ENCODE measurements around the gene CATSPERZ. TPM values are rescaled to one million over a fixed set of nuclear protein-coding genes. Genes with fewer than 3 reads are reported as not detected.

Gene CATSPERZ
- total RNA-seq, 1 donor from 2014 or later = 0.29 TPM

DNA sequence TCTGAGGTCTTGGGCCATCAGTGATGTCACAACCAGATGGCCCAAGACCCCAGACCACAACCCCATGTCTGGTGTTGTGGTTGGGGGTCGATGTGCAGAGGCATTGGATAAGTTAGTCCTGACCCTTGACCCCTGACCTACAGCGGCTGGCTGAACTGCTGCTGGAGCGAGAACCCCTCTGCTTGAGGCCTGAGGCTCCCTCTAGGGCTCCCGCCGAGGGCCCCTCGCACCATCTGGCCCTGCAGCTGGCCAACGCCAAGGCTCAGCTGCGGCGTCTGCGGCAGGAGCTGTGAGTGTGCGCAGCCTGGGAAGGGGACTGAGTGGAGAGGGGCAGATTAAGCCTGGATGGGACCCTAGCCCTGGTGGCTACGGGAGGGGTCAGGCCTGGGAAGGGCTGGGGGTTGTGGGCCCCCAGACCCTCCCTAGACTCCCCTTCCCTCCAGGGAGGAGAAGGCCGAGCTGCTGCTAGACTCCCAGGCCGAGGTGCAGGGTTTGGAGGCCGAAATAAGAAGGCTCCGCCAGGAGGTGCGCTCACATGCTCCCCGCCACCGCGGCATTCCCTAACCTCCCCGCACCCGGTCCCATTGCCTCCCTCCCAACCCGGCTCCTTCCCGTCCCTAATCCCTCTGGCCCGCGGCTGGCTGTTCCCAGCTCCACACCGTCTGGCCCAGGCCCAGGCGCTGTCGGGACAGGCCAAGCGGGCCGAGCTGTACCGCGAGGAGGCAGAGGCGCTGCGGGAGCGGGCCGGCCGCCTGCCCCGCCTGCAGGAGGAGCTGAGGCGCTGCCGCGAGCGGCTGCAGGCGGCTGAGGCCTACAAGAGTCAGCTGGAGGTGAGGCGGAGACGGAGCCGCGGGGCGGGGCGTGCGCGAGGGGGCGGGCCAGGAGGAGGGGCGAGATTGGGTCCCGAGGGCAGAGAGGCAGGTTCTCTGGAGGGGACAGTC lies 42.0 kb downstream of the CATSPERZ start:
- peak; percentile 89 for DNase-seq (ENCODE audit: low spot score)

DNA sequence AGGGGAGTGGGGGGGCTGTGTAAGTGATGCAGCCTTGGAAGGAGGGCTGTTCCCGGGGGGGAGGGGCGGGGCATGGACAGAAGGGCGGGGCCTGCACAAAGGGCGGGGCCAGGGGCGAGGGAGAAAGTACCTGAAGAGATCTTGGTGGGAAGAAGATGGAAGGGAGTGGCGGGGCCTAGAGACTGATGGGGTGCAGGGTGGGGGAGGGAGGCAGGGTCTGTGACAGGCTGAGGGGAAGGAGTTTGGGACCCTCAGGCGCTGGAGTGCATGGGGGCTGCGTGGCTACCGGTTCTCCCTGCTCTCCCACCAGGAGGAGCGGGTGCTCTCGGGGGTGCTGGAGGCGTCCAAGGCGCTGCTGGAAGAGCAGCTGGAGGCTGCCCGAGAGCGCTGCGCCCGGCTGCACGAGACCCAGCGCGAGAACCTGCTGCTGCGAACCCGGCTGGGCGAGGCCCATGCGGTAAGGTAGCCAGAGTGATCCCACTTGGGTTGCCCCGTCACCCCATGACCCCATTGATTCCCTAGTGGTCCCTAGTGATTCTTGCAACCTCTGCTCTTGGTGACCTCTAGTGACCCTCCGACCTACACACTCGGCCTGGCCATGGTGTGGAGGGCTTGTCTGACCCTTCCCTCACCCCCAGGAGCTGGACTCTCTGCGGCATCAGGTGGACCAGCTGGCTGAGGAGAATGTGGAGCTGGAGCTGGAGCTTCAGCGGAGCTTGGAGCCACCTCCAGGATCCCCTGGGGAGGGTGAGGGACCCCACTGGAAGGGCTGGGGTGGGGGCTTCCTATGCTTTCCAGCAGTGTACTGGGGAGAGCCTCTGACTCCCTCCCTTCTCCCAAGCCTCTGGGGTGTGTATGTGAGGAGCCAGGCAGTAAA lies 42.9 kb downstream of the CATSPERZ start:
- DNase-seq (ENCODE audit: low spot score) = no peak

DNA sequence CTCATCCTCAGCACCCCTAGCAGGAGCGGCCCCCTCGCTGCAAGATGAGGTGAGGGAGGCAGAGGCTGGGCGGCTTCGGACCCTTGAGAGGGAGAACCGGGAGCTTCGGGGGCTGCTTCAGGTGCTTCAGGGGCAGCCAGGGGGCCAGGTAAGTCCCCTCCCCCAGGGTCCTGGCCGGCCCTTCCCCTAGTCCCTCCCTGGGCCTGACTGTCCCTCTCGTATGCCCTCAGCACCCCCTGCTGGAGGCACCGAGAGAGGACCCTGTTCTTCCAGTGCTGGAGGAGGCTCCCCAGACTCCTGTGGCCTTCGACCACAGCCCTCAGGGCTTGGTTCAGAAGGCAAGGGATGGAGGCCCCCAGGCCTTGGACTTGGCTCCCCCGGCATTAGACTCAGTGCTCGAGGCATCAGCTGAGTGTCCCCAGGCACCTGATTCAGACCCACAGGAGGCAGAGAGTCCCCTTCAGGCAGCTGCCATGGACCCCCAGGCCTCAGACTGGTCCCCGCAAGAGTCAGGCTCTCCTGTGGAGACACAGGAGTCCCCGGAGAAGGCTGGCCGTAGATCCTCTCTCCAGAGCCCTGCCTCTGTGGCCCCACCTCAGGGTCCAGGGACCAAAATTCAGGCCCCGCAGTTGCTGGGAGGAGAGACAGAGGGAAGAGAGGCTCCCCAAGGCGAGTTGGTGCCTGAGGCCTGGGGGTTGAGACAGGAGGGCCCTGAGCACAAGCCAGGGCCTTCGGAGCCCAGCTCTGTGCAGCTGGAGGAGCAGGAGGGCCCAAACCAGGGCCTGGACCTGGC lies 43.8 kb downstream of the CATSPERZ start:
- no peak for DNase-seq (ENCODE audit: low spot score)

DNA sequence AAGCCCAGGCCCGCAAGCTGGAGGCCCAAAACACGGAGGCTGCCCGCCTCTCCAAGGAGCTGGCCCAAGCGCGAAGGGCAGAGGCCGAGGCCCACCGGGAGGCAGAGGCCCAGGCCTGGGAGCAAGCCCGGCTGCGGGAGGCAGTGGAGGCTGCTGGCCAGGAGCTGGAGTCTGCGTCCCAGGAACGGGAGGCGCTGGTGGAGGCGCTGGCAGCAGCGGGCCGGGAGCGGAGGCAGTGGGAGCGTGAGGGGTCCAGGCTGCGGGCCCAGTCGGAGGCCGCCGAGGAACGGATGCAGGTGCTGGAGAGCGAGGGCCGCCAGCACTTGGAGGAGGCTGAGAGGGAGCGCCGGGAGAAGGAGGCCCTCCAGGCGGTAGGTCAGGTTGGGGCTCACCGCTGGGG lies 44.6 kb downstream of the CATSPERZ start:
- no peak for DNase-seq (ENCODE audit: low spot score)

DNA sequence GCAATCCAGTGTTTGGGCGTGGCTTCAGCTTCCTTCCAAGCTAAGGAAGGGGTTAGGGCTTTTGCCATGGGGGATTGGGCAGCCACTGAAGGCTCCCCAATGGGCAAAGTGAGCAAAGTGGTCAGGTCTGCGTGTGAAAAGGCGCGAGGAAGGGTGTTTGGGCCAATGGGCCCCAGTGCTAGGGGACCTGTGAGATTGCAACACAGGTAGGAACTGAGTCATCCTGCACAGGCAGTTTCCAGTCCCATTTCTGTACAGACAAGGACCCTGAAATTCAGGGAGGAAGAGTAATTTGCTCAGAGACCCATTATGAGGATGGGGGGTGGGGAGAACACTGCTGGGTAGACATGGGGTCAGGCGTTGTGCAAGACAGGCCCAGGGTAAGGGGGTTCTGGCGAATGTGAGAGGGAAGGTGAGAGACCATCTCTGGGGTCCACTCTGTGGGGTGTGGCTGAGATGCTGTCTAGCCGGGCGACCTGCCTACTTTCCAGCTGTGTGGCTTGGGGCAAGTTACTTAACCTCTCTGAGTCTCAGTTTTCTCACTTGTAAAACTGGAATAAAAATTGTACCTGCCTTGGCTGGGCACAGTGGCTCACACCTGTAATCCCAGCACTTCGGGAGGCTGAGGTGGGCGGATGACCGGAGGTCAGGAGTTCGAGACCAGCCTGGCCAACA lies 47.2 kb downstream of the CATSPERZ start:
- DNase-seq (ENCODE audit: low spot score) = no peak

DNA sequence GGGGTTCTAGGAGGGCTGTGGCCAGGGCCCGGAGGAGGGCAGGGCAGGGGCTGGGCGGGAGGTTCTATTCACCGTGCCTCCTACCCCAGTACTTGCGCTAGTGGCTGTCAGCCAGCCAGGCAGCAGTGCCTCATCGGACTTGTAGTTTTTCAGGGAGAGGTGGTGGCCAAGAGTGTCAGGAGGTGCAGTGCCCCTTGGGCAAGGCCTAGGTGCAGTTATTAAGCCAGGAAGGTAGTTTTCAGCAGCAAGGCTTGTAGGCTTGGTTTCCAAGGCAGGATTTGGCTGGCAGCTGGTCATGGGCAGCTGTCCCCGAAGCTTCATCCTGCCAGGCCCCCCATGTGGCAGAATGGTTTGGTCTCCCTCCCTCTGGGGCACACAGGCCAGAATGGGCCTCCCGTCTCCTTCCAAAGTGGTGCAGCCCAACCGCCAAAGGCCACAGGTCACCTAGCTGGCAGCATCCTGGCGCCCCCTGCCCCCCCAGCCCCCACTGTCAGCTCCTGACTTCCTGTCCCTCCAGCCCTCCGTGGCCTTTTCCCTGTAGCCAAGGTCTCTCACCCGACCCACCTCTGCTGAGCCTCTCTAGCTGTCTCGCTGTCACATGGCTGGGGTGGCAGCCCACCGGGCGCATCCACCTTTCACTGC lies 48.3 kb downstream of the CATSPERZ start:
- DNase-seq (ENCODE audit: low spot score) = no peak

DNA sequence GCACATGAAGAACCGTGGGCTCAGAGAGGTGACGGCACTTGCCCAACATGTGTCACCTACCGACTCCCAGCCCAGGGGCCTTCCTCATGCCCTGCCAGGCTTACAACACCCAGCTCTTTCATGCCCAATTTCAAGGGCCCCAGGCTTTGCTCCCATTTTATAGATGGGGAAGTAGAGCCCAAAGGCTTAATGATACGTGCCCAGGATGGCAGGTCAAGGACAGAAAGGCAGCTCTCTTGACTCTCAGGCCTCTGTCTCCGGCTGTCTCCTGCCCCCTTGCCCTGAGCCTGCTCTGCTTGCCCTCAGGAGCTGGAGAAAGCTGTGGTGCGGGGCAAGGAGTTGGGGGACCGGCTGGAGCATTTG lies 48.8 kb downstream of the CATSPERZ start:
- DNase-seq (ENCODE audit: low spot score) = no peak

DNA sequence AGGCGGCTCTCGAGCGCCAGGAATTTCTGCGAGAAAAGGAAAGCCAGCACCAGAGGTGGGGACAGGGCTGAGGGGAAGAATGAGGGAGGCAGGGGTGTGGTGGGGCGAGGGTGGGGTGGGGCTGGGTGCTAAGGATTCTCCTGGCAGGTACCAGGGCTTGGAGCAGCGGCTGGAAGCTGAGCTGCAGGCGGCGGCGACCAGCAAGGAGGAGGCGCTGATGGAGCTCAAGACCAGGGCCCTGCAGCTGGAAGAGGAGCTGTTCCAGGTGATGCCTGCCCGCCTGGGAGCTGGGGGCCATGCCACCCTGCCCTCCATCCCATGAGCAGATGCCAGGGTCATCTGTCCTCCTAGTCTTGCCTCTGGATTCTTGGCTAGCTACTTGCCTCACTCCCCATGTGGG lies 49.2 kb downstream of the CATSPERZ start:
- no peak for DNase-seq (ENCODE audit: low spot score)

DNA sequence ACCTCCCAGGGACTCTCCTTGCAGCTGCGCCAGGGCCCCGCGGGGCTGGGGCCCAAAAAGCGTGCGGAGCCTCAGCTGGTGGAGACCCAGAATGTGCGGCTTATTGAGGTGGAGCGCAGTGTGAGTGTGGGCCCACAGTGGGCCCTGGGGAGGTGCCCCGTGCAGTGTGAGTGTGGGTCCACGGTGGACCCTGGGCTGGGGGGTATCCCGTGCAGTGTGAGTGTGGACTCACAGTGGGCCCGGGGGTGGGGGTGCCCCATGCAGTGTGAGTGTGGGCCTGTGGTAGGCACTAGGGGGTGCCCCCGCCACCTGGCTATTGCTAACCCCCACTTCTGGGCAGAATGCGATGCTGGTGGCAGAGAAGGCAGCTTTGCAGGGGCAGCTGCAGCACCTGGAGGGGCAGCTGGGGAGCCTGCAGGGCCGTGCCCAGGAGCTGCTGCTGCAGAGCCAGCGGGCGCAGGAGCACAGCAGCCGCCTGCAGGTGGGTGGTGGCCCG lies 51.0 kb downstream of the CATSPERZ start:
- DNase-seq (ENCODE audit: low spot score) = no peak

DNA sequence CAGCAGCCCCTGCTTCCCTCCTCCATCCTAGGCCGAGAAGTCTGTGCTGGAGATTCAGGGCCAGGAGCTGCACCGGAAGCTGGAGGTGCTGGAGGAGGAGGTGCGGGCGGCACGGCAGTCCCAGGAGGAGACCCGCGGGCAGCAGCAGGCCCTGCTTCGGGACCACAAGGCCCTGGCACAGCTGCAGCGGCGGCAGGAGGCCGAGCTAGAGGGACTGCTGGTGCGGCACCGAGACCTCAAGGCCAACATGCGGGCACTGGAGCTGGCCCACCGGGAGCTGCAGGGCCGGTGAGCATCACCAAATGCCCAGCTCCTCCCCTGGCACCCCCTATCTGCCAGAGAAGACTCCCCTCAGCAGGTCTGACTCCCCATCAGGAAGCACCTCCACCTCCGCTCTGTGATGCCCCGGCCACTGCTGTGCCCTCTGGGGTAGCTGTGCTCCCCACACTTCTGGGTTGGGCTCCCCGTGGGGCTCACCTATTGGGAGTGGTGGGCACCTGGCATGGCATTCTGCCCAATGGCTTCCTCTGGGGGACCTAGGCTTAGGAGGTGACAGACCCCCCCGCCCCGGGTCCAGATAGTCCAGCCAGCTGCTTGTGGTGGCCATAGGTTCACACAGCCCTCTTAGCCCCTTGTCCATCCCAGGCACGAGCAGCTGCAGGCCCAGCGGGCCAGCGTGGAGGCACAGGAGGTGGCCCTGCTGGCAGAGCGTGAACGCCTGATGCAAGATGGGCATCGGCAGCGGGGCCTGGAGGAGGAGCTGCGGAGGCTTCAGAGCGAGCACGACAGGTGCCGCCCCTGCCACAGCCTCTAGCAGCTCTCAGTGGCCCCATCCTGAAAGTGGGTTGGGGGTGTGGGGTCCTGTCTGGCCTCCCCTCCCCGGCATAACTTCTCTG lies 52.2 kb downstream of the CATSPERZ start:
- DNase-seq (ENCODE audit: low spot score) = no peak

DNA sequence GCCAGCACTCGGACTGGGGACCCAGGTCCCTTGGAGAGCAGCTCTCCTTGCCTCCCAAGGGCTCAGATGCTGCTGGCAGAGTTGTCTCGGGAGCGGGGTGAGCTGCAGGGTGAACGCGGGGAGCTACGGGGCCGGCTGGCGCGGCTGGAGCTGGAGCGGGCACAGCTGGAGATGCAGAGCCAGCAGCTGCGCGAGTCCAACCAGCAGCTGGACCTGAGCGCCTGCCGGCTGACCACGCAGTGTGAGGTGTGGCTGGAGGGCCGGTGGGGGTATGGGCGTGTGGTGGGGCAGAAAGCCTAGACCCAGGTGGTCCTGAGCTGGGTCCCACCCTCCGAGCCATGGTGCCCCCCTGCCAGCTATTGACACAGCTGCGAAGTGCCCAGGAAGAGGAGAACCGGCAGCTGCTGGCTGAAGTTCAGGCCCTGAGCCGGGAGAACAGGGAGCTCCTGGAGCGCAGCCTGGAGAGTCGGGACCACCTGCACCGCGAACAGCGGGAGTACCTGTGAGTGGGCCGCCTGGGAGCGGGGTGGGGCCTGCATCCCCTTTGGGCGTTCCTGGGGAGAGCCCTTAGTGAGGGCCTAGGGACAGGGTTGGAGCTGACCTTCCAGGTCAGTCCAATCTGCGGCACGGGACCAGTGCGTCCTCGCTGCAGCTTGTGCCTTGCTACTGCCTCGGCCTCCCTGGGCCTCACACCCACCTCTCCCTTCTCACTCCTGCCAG lies 53.0 kb downstream of the CATSPERZ start:
- DNase-seq (ENCODE audit: low spot score) = no peak

DNA sequence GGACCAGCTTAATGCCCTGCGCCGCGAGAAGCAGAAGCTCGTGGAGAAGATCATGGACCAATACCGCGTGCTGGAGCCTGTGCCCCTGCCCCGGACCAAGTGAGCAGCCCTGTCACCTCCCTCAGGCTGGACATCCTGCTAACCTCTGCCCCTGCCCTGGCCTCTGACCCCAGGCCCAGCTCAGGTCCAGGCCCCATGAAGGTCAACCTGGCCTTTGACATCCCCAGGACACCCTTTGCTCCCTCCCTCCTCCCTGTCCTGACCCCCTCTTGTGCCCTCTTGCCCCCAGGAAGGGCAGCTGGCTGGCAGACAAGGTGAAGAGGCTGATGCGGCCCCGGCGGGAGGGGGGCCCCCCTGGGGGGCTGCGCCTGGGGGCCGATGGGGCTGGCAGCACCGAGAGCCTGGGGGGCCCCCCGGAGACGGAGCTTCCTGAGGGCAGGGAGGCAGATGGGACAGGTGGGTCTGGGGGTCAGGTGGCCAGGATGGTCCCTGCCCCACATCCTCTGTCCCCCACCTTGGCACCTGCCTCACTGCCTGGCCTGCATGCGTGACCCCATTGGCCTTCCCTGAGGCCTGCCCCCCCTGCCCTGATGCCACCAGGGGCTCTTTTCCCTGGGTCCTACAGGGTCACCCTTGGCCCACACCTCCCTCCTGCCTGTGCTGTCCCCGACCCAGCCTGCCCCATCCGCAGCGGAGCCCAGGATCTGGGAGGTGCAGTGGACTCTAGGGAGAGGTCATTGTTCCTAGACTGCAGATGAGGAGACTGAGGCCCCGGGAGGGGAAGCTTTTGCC lies 53.8 kb downstream of the CATSPERZ start:
- no peak for DNase-seq (ENCODE audit: low spot score)

Other genes with a start within 250 kb of the CATSPERZ start
- 19.3 TPM for gene MACROD1, start 134.2 kb upstream of the CATSPERZ start, total RNA-seq
- 115 TPM for gene STIP1, start 114.2 kb upstream of the CATSPERZ start, total RNA-seq
- 21.7 TPM for gene FERMT3, start 93.6 kb upstream of the CATSPERZ start, total RNA-seq
- 47.4 TPM for gene TRPT1, start 74.2 kb upstream of the CATSPERZ start, total RNA-seq
- gene NUDT22, start 74.1 kb upstream of the CATSPERZ start, total RNA-seq = 78.6 TPM
- gene DNAJC4, start 69.8 kb upstream of the CATSPERZ start, total RNA-seq = 62.7 TPM
- 104 TPM for gene VEGFB, start 65.8 kb upstream of the CATSPERZ start, total RNA-seq
- 120 TPM for gene FKBP2, start 59.3 kb upstream of the CATSPERZ start, total RNA-seq
- gene PPP1R14B, start 53.4 kb upstream of the CATSPERZ start, total RNA-seq = 74.7 TPM
- gene PLCB3, start 48.8 kb upstream of the CATSPERZ start, total RNA-seq = 42.4 TPM
- 112 TPM for gene BAD, start 15.7 kb upstream of the CATSPERZ start, total RNA-seq
- gene GPR137, start 14.5 kb upstream of the CATSPERZ start, total RNA-seq = 105 TPM
- gene KCNK4, start 9.1 kb upstream of the CATSPERZ start, total RNA-seq = not detected
- gene ESRRA, start 5.2 kb downstream of the CATSPERZ start, total RNA-seq = 97.7 TPM
- gene TRMT112, start 17.2 kb downstream of the CATSPERZ start, total RNA-seq = 126 TPM
- gene PRDX5, start 17.8 kb downstream of the CATSPERZ start, total RNA-seq = 202 TPM
- 25.8 TPM for gene CCDC88B, start 39.8 kb downstream of the CATSPERZ start, total RNA-seq
- gene RPS6KA4, start 58.8 kb downstream of the CATSPERZ start, total RNA-seq = 33.0 TPM